ENCODE results near the gene ANKS1B. TPM values are rescaled to one million over a fixed set of nuclear protein-coding genes. Genes with fewer than 3 reads are reported as not detected.

ANKS1B gene
- total and polyA plus RNA-seq, 2 of the 4 experiments (the other 2 are of a cell fraction): 0.17 to 0.18 TPM

- Histone ChIP-seq H3K4me1 (ENCODE audit: control insufficient read depth, insufficient read depth, low read length) (no peaks in the 10 kb centered on the region), H3K4me3 (ENCODE audit: insufficient read depth, low read depth, low read length) (no peak overlapping the region), H3K18ac (ENCODE audit: low read depth, low read length) (no peak overlapping the region), H2BK5ac (ENCODE audit: low read depth, low read length, poor library complexity, severe bottlenecking) (no peak overlapping the region), H3K4me2 (ENCODE audit: low read depth, low read length) (no peak overlapping the region), H3K9me1 (ENCODE audit: insufficient read depth, low read length) (no peaks in the 10 kb centered on the region), H3K27me3 (ENCODE audit: control insufficient read depth, insufficient read depth, low read length) (no peaks in the 10 kb centered on the region), H4K8ac (ENCODE audit: low read depth in 2 of 2, low read length in 2 of 2) (no peak overlapping the region), H2BK15ac (ENCODE audit: low read depth, low read length) (no peak overlapping the region), H2BK20ac (ENCODE audit: low read depth, low read length) (no peak overlapping the region), H4K5ac (ENCODE audit: low read depth, low read length) (no peak overlapping the region), H4K91ac (ENCODE audit: insufficient read depth, low read depth, low read length) (no peak overlapping the region), H2AFZ (replicated peaks; ENCODE audit: low read length, poor library complexity) (no peak overlapping the region), H3K79me1 (ENCODE audit: low read depth in 1 of 2, low read length in 2 of 2) (no peaks in the 10 kb centered on the region), H2AK9ac (replicated peaks; ENCODE audit: low read depth, low read length, poor library complexity) (no peak overlapping the region), H3K14ac (replicated peaks; ENCODE audit: low read depth, low read length) (no peak overlapping the region), H2AK5ac (ENCODE audit: low read depth, low read length) (no peak overlapping the region), H3K27ac (ENCODE audit: insufficient read depth, low read length) (no peak overlapping the region), H4K20me1 (ENCODE audit: insufficient read depth, low read length) (no peaks in the 10 kb centered on the region), H2BK120ac (ENCODE audit: low read depth, low read length) (no peak overlapping the region), H3K9ac (ENCODE audit: low read depth, low read length) (no peak overlapping the region), H3K4ac (ENCODE audit: low read depth, low read length) (no peak overlapping the region), H3K23ac (ENCODE audit: low read depth, low read length) (no peak overlapping the region), H3K56ac (ENCODE audit: extremely low read depth, insufficient read depth, low read length) (no peak overlapping the region), H3K36me3 (ENCODE audit: control insufficient read depth, insufficient read depth, low read length) (no peaks in the 10 kb centered on the region), H3K9me3 (ENCODE audit: control insufficient read depth, insufficient read depth, low read length) (no peaks in the 10 kb centered on the region)
- no TSS peak for BruUV-seq (replicated peaks)
- dilution Hi-C loops (cut with HindIII; ENCODE audit: low sequenced_read_pairs, unreplicated experiment) (no loop called here), in situ Hi-C loops (cut with MboI; ENCODE audit: low sequenced_read_pairs) (loop anchor here (25.0 kb wide), 1 partner anchor 413 kb away; no protein-coding TSS in a partner anchor), intact Hi-C loops (cut with micrococcal nuclease) (no loop called here)
- no peak for DNase-seq
- ATAC-seq (ENCODE audit: low read depth): no peak
- ChIA-PET POLR2A (ENCODE audit: unreplicated experiment) (no interaction called here), CTCF (no interaction called here)
- no peak for TF ChIP-seq MXI1 (IDR thresholded peaks at IDR 0.05; ENCODE audit: borderline replicate concordance, low read depth, low read length)
- TF ChIP-seq CHD1 (IDR thresholded peaks at IDR 0.05; ENCODE audit: low read depth, low read length): no peak
Observed at GRCh38 chr12:98974767-98975381, 1009.9 kb downstream of the ANKS1B start.

Measured in IMR-90 (cell line).